Renal cortical epithelial cell (primary cell): ENCODE measurements around the gene SFMBT2. TPM values are rescaled to one million over a fixed set of nuclear protein-coding genes. Genes with fewer than 3 reads are reported as not detected.
A peak's percentile ranks its signal among the peaks of the same experiment; 100 is the strongest.

Experiments used
- DNase-seq: peaks from one replicate; pipeline ENCODE4 v3.0.0-alpha.2; 2011; ENCODE audit warnings: low read depth
- total RNA-seq: library from RNA; depleted of rRNA; stranded (reverse); fragments of >200 nt; gene quantifications from 2 replicates; pipeline ENCODE4 v1.2.3, GENCODE V29; 2014

The SFMBT2 gene
- 0.35 and 0.45 TPM in 2 replicates for total RNA-seq

- peak; percentile 19 for DNase-seq
Observed at GRCh38 chr10:7410862-7411670, at the start of gene SFMBT2. SFMBT2 (minus strand) TSS chr10:7411034; CDS start chr10:7381898, 29,136 bp downstream.

- no peak for DNase-seq
Observed at GRCh38 chr10:7460006-7460405, 49.2 kb upstream of the SFMBT2 start.

DNA sequence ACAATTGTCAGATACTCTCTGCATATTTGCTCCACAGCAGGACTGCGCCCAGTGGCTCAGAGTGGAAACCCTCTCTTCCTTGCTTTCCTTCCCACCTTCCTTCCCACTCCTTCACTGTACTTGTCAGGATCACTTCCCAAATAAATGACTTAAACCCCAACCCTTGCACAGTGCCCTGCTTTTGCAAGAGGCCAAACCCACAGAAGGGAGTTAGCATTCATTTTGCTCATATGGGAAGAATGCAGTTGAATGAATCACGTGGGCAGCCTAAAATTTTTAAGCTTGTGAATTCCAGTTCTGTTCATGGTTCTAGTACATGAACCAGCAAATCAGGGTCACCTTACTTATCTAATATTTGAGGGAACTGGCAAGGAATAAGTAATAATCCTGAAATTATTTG lies 47.7 kb upstream of the SFMBT2 start:
- DNase-seq: no peak

GRCh38 chr10:7457478-7458316 lies 46.9 kb upstream of the SFMBT2 start:
- no peak for DNase-seq

GRCh38 chr10:7449063-7449695 lies 38.3 kb upstream of the SFMBT2 start:
- no peak for DNase-seq

DNA sequence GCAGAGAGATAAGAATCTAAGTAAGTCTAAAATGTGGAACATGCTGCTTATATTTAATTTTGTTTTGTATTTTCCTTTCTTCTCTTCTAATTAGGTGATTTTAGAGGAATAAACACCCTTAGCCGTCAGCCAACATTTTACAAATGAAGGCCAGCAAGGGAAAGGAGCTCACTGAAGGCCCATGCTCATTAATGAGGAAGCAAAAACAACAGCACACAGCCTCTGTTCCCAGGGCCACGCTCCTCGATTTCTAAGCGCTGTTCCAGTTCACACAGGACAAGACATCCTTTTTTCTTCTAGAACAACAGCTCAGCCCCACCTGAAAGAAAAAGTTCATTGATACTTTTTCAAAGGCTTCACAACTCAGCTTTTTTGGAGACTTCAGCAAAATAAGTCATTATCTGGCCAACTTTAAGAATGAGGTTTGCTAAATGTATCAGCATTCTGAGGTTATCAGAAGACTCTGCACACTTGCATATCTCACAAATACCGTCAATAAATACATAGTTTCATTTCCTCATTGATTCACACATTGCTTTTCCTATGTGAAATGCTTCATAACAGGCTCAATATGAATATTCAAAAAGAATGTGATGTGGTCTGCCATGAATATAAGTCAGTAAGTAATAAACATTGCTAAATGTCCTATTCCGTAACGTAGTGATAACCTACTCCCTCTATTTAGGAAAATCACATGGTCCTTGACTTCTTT lies 34.8 kb upstream of the SFMBT2 start:
- DNase-seq: no peak

- no peak for DNase-seq
Observed at GRCh38 chr10:7444551-7445121, 33.8 kb upstream of the SFMBT2 start.

DNA sequence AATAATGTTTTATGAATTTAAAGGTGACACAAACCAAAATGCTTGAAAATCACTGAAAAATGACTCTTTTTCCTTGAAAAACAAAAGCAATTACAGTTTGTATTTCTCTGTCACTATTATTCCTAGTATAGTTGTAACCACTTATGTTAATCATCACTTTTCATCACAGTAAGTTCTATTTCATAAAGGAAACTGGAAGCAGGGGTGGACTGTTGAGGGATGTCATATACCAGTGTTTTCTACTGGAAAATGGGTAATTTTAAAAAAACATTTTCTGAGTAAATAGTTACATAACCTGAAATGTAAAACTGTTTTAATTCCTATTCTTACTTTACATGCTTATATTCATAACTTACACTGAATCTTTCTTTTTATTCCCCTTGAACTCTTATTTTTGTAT lies 32.2 kb upstream of the SFMBT2 start:
- no peak for DNase-seq

DNA sequence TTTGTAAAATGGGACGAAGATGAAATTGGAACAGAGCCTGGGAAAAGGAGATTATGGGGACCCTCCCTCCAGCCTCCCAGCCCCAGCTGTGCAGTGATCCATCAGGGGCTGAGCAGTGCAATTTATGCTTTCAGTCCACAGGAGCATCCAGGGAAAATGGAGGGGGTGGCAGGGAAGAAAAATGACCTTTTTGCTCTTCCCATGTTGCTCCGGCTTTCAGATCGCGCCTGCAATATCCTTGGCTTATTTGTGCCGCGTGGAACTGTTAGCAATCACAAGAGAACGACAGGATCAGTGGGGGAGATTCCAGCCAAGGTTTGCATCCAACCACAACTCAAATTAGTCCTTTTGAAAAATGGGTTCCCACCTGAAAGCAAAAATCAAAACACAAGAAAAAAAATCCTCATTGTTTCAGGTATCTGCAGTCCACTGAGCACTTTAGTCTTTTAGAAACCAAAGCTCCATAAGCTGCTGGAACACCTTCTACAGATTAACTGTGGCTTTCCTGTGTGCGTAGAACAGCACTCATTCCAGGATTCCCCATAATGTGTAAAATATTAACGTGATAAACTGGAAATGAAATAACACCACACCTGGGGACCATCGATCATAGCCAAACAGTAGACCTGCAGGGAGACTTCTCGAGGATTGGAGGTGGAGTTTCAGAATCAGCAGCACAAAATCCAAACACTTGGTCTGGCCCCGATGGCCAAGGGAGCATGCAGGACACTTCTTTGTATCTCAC lies 30.7 kb upstream of the SFMBT2 start:
- no peak for DNase-seq

DNA sequence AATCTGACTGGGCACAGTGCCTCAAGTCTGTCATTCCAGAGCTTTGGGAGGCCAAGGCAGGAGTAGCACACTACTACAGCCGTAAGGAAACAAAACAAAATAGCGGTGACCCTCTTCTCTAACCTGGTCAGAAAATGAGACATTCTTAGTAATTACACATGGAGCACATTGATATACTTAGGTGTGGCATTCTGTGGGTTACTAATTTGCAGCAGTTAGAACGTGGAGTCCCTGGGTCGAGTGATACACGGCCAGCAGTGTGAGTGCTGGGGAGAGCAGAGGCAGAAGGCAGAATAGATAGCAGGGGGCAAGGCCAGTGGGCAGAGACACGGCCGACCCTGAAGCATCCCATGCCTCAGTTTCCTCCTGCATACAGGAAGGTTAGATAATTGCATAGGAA lies 28.9 kb upstream of the SFMBT2 start:
- DNase-seq: no peak

GRCh38 chr10:7438196-7438986 lies 27.6 kb upstream of the SFMBT2 start:
- DNase-seq: no peak

DNA sequence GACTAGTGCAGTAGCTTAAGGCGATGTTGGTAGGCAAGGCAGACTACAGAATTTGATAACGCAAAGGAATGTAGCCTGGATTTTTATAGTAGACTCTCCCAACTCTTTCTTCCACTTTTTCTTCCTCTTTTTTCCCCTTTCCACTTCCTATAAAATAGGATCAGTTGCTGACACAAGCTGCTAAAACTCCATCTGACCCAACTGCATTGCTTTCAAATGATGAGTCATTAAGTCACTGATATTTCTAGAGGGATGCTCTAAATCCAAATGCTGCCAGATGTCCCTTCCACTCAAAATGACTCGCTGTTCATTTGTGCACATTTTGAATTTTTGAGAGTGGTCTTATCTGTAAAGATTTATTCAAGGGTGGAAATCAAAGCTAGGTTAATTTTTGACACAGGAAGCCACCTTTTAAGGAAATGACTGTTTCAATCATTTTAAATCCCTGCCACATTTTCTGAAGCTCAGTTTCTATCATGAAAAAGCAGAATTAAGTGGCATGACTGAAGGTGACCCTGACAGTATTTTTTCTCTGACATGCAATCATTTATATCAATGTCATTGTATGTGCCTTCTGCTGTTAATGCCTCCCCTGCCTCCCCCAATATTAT lies 25.8 kb upstream of the SFMBT2 start:
- DNase-seq: no peak

- DNase-seq: no peak
Observed at GRCh38 chr10:7435674-7436073, 24.8 kb upstream of the SFMBT2 start.

DNA sequence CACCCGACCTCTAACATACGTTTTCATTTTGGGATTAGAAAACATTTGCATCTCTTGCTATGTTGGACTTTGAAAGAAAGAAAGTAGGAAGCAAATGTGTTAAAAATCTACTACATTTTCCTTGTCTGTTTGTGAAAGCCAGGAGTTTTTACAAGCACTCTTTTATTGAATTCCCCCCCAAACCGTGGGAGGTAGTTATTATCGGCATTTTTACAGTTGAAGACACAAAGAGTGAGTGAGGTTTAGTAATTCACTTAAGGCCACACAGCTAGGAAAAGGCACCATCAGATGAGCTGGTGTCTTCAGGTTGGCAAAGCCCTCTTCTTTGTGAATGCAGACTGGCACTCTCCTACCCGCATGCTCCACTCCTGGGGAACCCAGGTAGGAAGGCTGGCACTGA lies 23.5 kb upstream of the SFMBT2 start:
- no peak for DNase-seq

DNA sequence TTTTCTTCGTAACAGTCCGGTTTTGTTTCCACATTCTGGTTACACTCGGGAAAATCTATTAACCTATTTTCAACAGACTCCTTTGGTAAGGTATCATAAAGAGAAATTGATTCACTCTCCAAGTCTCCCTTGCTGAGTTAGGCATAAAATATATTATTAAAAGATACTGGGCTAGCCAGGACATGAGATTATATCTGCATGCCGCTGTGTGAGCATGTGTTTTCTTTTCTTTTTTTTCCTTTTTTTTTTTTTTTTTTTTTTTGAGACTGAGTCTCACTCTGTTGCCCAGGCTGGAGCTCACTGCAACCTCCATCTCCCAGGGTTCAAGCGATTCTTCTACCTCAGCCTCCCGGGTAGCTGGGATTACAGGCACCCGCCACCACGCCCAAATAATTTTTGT lies 23.0 kb upstream of the SFMBT2 start:
- DNase-seq: no peak

DNA sequence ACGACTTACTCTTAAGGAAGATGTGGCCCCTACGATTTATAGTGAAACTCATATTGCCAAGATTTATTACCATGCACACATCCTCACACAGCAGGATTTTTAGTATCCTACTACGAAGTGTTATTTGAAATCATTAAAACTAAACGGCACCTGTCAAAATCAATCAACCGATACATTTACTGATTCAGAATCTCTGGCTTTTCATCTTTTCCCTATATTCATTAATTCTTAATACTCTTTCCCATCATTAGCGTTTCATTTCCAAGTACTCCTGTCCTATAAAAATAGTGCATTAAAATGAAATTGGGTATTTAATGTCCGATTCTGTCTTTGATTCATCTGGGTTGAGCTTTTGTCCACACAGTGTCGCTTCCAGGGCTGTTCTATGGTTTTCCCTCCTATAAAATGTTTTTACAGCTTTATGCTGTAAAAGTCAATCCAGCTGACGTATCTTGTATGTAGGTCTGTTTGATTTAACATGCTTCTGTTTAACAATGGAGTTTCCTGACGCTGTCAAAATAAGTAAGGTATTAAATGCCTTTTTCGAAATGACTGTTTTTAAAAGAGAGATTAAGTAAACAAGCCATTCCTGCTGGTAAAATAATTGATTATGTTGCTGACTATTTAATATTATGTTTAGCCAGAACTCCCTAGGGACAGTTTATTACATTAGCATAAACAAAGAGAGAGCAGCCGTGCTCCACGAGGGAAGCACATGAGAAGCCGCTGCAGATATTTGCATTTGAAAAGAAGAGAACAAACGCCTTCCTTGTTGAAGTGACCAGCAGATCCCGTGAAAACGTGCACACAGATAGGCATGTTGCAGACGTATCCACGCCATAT lies 22.3 kb upstream of the SFMBT2 start:
- DNase-seq: no peak

- no peak for DNase-seq
Observed at GRCh38 chr10:7428673-7429350, 18.0 kb upstream of the SFMBT2 start.

DNA sequence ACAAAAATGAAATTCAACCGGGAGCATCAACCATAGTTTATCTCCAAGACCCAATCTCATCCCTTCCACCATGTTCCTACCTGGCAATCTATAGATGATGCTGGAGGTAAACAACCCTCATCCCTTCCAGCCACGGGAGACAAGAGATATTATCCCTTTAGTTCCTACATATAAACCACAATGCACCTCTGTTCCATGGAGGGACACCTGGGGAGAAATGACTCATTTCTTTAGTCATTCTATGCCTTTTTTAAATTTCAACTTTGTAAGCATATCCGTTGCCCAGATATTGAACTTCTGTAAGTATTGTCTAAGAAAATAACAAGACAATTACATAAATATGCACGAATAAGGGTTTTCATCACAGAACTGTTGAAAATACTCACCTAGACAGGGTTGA lies 15.5 kb upstream of the SFMBT2 start:
- DNase-seq: no peak
